Gastrocnemius medialis (tissue), 4 donors: ENCODE data around the gene CFAP57. TPM values are rescaled to one million over a fixed set of nuclear protein-coding genes. Genes with fewer than 3 reads are reported as not detected.
A peak's percentile ranks its signal among the peaks of the same experiment; 100 is the strongest.

Experiments used
- ATAC-seq, 2 donors: fragments of 150-250 bp; one replicate each; pipeline ENCODE4 v1.9.1; 2016
- DNase-seq, 2 donors: peaks; one replicate each; pipeline ENCODE4 v3.0.0-alpha.2; 2019
- H3K27ac ChIP-seq, 4 donors: fragments of 200-600 bp; sonication (generic); 1 replicate in 1 of 4; 2 replicates in 3 of 4; pipeline ENCODE4 v1.5.1; 2016 to 2018; ENCODE audit warnings: mild to moderate bottlenecking in 2 of 4, moderate library complexity in 1 of 4
- H3K27me3 ChIP-seq, 3 donors: fragments of 200-600 bp; sonication (generic) in 2 of 3; 1 replicate in 1 of 3; 2 replicates in 2 of 3; pipeline versions ENCODE4 v1.5.1 to v1.6.0; 2016 to 2019; ENCODE audit warnings: mild to moderate bottlenecking in 1 of 3, moderate library complexity in 1 of 3
- H3K36me3 ChIP-seq, 2 donors: fragments of 200-600 bp; sonication (generic) in 1 of 2; one replicate each; pipeline ENCODE4 v1.5.1; 2017 to 2018
- H3K4me1 ChIP-seq, 2 donors: fragments of 200-600 bp; sonication (generic) in 1 of 2; one replicate each; pipeline ENCODE4 v1.5.1; 2016 to 2017; ENCODE audit warnings: mild to moderate bottlenecking in 2 of 2
- H3K4me3 ChIP-seq, 4 donors: fragments of 200-600 bp; sonication (generic) in 3 of 4; 1 replicate in 1 of 4; 2 replicates in 3 of 4; pipeline ENCODE4 v1.5.1; 2016 to 2019; ENCODE audit warnings: mild to moderate bottlenecking in 2 of 4
- H3K9me3 ChIP-seq, 3 donors: fragments of 200-600 bp; sonication (generic) in 2 of 3; 1 replicate in 1 of 3; 2 replicates in 2 of 3; pipeline ENCODE4 v1.5.1; 2016 to 2019
- POLR2A ChIP-seq, 2 donors: fragments of 450-650 bp; IDR thresholded peaks; one replicate each; pipeline ENCODE4 v1.6.1; 2017; ENCODE audit warnings: antibody characterized with exemption in 2 of 2, mild to moderate bottlenecking in 2 of 2, moderate library complexity in 2 of 2
- in situ Hi-C, 4 donors: fragments of 200-750 bp; cut with MboI; loops; one replicate each; pipeline versions ENCODE4 v1.15.0 to v1.8.0; 2017; ENCODE audit warnings: low sequenced_read_pairs in 4 of 4
- intact Hi-C: fragments of 100-400 bp; cut with DNase I; formaldehyde crosslinking; loops from one replicate; pipeline ENCODE4 v1.15.1; 2023; ENCODE audit warnings: low total_unique reads
- total RNA-seq, 4 donors: library from RNA; depleted of rRNA; stranded (reverse); fragments of >200 nt; gene quantifications; one replicate each; pipeline versions ENCODE4 v1.1.0 to v1.2.3, GENCODE V29; 2016
- TF ChIP-seq, protein P1 (sequence below), 5 experiments: fragments of 450-650 bp in 3 of 5; fragments of 200-600 bp in 2 of 5; sonication (generic) in 2 of 5; IDR thresholded peaks in 4 of 5; conservative IDR thresholded peaks in 1 of 5; 1 replicate in 4 of 5; 2 replicates in 1 of 5; pipeline ENCODE4 v1.5.1; 2016 to 2019; ENCODE audit warnings: antibody characterized with exemption in 5 of 5, mild to moderate bottlenecking in 3 of 5, moderate library complexity in 3 of 5

The CFAP57 gene
- total RNA-seq, 4 donors from 2014 or later: 0.10 to 0.13 TPM; not detected in 2

DNA sequence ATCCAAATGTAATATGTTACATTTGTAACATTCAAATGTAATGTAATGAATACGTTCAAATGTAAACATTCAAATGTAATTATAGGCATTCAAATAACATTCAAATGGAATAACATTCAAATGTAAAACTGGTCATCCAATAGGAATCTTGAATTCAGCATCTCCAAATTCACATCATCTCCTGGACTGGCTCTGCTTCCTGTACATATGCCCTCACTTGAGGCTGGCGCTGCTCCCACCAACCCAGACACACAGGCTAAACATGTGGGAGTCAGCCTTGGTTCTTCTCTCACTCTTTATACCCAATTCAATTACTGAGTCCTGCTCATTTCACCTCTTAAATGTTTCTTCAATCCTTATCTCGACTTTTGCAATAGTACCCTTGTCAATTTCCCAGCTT, 7.0 kb upstream of the CFAP57 start:
- no peaks in the 10 kb centered on the region for H3K9me3 ChIP-seq
- DNase-seq (no peak), ATAC-seq (no peak)
- no peaks in the 10 kb centered on the region for H3K27me3 ChIP-seq
- H3K36me3 ChIP-seq: peaks cover 0 to 66% of the 10 kb centered on the region in 2 donors
- in situ Hi-C loops: no loop called here
- intact Hi-C loops: no loop called here
- TF ChIP-seq POLR2A (IDR thresholded peaks at IDR 0.05): no peak
- TF ChIP-seq, protein P1, sequence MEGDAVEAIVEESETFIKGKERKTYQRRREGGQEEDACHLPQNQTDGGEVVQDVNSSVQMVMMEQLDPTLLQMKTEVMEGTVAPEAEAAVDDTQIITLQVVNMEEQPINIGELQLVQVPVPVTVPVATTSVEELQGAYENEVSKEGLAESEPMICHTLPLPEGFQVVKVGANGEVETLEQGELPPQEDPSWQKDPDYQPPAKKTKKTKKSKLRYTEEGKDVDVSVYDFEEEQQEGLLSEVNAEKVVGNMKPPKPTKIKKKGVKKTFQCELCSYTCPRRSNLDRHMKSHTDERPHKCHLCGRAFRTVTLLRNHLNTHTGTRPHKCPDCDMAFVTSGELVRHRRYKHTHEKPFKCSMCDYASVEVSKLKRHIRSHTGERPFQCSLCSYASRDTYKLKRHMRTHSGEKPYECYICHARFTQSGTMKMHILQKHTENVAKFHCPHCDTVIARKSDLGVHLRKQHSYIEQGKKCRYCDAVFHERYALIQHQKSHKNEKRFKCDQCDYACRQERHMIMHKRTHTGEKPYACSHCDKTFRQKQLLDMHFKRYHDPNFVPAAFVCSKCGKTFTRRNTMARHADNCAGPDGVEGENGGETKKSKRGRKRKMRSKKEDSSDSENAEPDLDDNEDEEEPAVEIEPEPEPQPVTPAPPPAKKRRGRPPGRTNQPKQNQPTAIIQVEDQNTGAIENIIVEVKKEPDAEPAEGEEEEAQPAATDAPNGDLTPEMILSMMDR (IDR thresholded peaks at IDR 0.05 in 4 of 5, conservative IDR thresholded peaks at IDR 0.05 in 1 of 5): no peak
- no peak overlapping the region for H3K4me3 ChIP-seq
- no peaks in the 10 kb centered on the region for H3K4me1 ChIP-seq
- no peak overlapping the region for H3K27ac ChIP-seq

GRCh38 chr1:43165765-43166164, 6.4 kb upstream of the CFAP57 start:
- ATAC-seq: no peak
- Histone ChIP-seq H3K4me1 (peaks cover 0 to 1% of the 10 kb centered on the region in 2 donors), H3K27me3 (no peaks in the 10 kb centered on the region), H3K27ac (no peak overlapping the region), H3K9me3 (no peaks in the 10 kb centered on the region), H3K36me3 (peaks cover 0 to 71% of the 10 kb centered on the region in 2 donors), H3K4me3 (no peak overlapping the region)
- no peak for TF ChIP-seq POLR2A (IDR thresholded peaks at IDR 0.05)
- TF ChIP-seq, protein P1 (IDR thresholded peaks at IDR 0.05 in 4 of 5, conservative IDR thresholded peaks at IDR 0.05 in 1 of 5): no peak
- intact Hi-C loops (no loop called here), in situ Hi-C loops (no loop called here)
- DNase-seq: no peak

DNA sequence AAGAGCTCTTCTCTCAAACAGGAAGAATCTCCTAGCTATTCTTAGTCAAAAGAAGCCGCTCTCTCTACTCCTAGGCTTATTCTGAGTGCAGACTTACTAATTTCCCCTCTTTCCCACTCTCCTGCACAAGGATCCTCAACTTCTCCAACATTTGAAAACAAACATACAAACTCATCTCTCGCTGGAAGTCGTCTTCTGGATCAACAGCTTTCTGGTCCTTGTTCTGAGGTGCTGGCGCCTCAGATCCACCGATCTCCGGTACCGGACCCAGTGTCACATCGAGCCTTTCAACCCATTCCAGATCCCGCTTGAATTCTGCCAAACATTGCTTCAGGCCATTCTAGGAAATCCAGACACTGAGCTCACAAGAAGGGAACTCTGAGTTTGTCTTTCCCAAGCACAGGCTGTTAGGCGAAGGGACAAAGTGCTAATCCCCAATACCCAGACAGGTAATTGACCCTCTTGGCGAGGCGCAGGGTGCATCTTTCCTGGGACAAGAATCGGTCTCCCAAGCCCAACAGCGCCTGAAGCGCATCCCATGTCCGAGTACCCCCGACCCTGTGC, 736 bp upstream of the CFAP57 start:
- H3K27ac ChIP-seq: peak overlapping the region; percentile 50 to 81 (median 74)
- DNase-seq: no peak
- H3K9me3 ChIP-seq: no peaks in the 10 kb centered on the region
- TF ChIP-seq, protein P1 (IDR thresholded peaks at IDR 0.05 in 4 of 5, conservative IDR thresholded peaks at IDR 0.05 in 1 of 5): no peak
- TF ChIP-seq POLR2A (IDR thresholded peaks at IDR 0.05): no peak
- no peak for ATAC-seq
- peak overlapping the region; percentile 85 to 94 (median 92) for H3K4me3 ChIP-seq
- intact Hi-C loops: loop anchor here (5.0 to 10.0 kb wide), 5 partner anchors 196 to 714 kb away; partner anchors contain the start of genes C1orf50, ELOVL1, KDM4A and P3H1
- H3K27me3 ChIP-seq: peaks cover 0 to 5% (median 0%) of the 10 kb centered on the region in 3 donors
- peaks cover 14% of the 10 kb centered on the region in 2 donors for H3K4me1 ChIP-seq
- peaks cover 0 to 40% of the 10 kb centered on the region in 2 donors for H3K36me3 ChIP-seq
- in situ Hi-C loops: no loop called here

- H3K4me1 ChIP-seq: peaks cover 14% of the 10 kb centered on the region in 2 donors
- H3K4me3 ChIP-seq: peak overlapping the region; percentile 85 to 94 (median 92)
- peaks cover 0 to 11% (median 0%) of the 10 kb centered on the region in 3 donors for H3K27me3 ChIP-seq
- in situ Hi-C loops (no loop called here), intact Hi-C loops (loop anchor here (5.0 to 10.0 kb wide), 5 partner anchors 195 to 715 kb away; partner anchors contain the start of genes C1orf50, ELOVL1, KDM4A and P3H1)
- H3K9me3 ChIP-seq: no peaks in the 10 kb centered on the region
- peak overlapping the region; percentile 50 to 81 (median 74) for H3K27ac ChIP-seq
- ATAC-seq (peak; percentile 95 to 96), DNase-seq (peak; percentile 73 to 77)
- TF ChIP-seq, protein P1 (IDR thresholded peaks at IDR 0.05 in 4 of 5, conservative IDR thresholded peaks at IDR 0.05 in 1 of 5): no peak
- TF ChIP-seq POLR2A (IDR thresholded peaks at IDR 0.05): no peak
- peaks cover 0 to 29% of the 10 kb centered on the region in 2 donors for H3K36me3 ChIP-seq
Measured at GRCh38 chr1:43172527-43172972, 420 bp downstream of the CFAP57 start.
